ENCODE data around the gene SEMA6A. TPM values are rescaled to one million over a fixed set of nuclear protein-coding genes. Genes with fewer than 3 reads are reported as not detected.

SEMA6A gene
- total and polyA plus RNA-seq, 2 experiments from 2014 or later = 233 to 400 TPM

- H4K20me1 ChIP-seq (replicated peaks; ENCODE audit: insufficient read depth) = peaks cover 12% of the 10 kb centered on the region; the same call in 1 of the 2 replicates
- no peaks in the 10 kb centered on the region for H3K27me3 ChIP-seq (ENCODE audit: insufficient read depth)
- H2AFZ ChIP-seq = no peak overlapping the region
- 0 out of 2 replicates have a peak, but pooled peaks have one; percentile 13 for TF ChIP-seq POLR2AphosphoS5 (IDR thresholded peaks at IDR 0.05; ENCODE audit: low read depth)
- TF ChIP-seq CTCF (conservative IDR thresholded peaks at IDR 0.05; ENCODE audit: low read depth in 2 of 2) = no peak
- TF ChIP-seq EZH2phosphoT487 (IDR thresholded peaks at IDR 0.05; ENCODE audit: unreplicated experiment) = no peak
- H3K4me1 ChIP-seq (ENCODE audit: insufficient read depth) = peaks cover 74% of the 10 kb centered on the region
- peaks cover 82% of the 10 kb centered on the region for H3K4me1 Mint-ChIP-seq
- DNase-seq (ENCODE audit: low spot score) (no peak), ATAC-seq (no peak)
- H3K36me3 Mint-ChIP-seq (ENCODE audit: low read depth) = peaks cover 50% of the 10 kb centered on the region
- peak overlapping the region; percentile 86 for H3K27ac Mint-ChIP-seq
- H3K4me3 Mint-ChIP-seq = peak overlapping the region; percentile 34; the same call in 2 of the 3 replicates
- peaks cover 28% of the 10 kb centered on the region for H3K36me3 ChIP-seq (ENCODE audit: insufficient read depth)
- H3K79me2 ChIP-seq (replicated peaks; ENCODE audit: insufficient read depth) = peaks cover 10% of the 10 kb centered on the region; the same call in 1 of the 2 replicates
- peak overlapping the region; percentile 40; the same call in 1 of the 2 replicates for H3K27ac ChIP-seq (ENCODE audit: low read depth)
- peaks cover 27% of the 10 kb centered on the region for H3K27me3 Mint-ChIP-seq (ENCODE audit: insufficient read depth, low read depth, poor library complexity)
- H3F3A ChIP-seq (replicated peaks; ENCODE audit: low read depth) = 0 out of 2 replicates have a peak, but pooled peaks cover 9% of the 10 kb centered on the region
- H3K9me3 Mint-ChIP-seq = peaks cover 5% of the 10 kb centered on the region; the same call in 2 of the 3 replicates
- peak overlapping the region; percentile 56 for H3K4me2 ChIP-seq
- H3K9me2 ChIP-seq (ENCODE audit: insufficient read depth) = no peaks in the 10 kb centered on the region
- no peak overlapping the region for H3K4me3 ChIP-seq
Observed at GRCh38 chr5:116449458-116449857, 125.2 kb downstream of the SEMA6A start.

- Mint-ChIP-seq H3K4me3 (peak overlapping the region; percentile 34; the same call in 2 of the 3 replicates), H3K27ac (peak overlapping the region; percentile 86)
Observed at GRCh38 chr5:116448870-116449427, 125.7 kb downstream of the SEMA6A start.

GRCh38 chr5:116448450-116448849 lies 126.2 kb downstream of the SEMA6A start:
- Histone ChIP-seq H3K4me3 (no peak overlapping the region), H3F3A (replicated peaks; ENCODE audit: low read depth) (0 out of 2 replicates have a peak, but pooled peaks cover 9% of the 10 kb centered on the region), H3K27me3 (ENCODE audit: insufficient read depth) (no peaks in the 10 kb centered on the region), H3K4me1 (ENCODE audit: insufficient read depth) (peaks cover 74% of the 10 kb centered on the region), H3K4me2 (no peak overlapping the region), H4K20me1 (replicated peaks; ENCODE audit: insufficient read depth) (peaks cover 12% of the 10 kb centered on the region; the same call in 1 of the 2 replicates), H3K9me2 (ENCODE audit: insufficient read depth) (no peaks in the 10 kb centered on the region), H3K36me3 (ENCODE audit: insufficient read depth) (peaks cover 25% of the 10 kb centered on the region), H2AFZ (no peak overlapping the region), H3K79me2 (replicated peaks; ENCODE audit: insufficient read depth) (peaks cover 10% of the 10 kb centered on the region; the same call in 1 of the 2 replicates), H3K27ac (ENCODE audit: low read depth) (no peak overlapping the region)
- peak overlapping the region; percentile 51; the same call in 1 of the 2 replicates for H3K27ac Mint-ChIP-seq
- peaks cover 81% of the 10 kb centered on the region for H3K4me1 Mint-ChIP-seq
- H3K36me3 Mint-ChIP-seq (ENCODE audit: low read depth) = peaks cover 50% of the 10 kb centered on the region
- TF ChIP-seq CTCF (conservative IDR thresholded peaks at IDR 0.05; ENCODE audit: low read depth in 2 of 2) (peak; percentile 13 to 41; a peak in 3 of 4 replicates), EZH2 (IDR thresholded peaks at IDR 0.05; ENCODE audit: low read depth, unreplicated experiment) (no peak)
- H3K4me3 Mint-ChIP-seq = no peak overlapping the region
- ATAC-seq (no peak), DNase-seq (ENCODE audit: low spot score) (no peak)
- peaks cover 5% of the 10 kb centered on the region; the same call in 2 of the 3 replicates for H3K9me3 Mint-ChIP-seq
- peaks cover 32% of the 10 kb centered on the region for H3K27me3 Mint-ChIP-seq (ENCODE audit: insufficient read depth, low read depth, poor library complexity)

More at GRCh38 chr5:116448870-116449427, 125.7 kb downstream of the SEMA6A start:
- DNase-seq (ENCODE audit: low spot score) (no peak), ATAC-seq (no peak)
- Histone ChIP-seq H3F3A (replicated peaks; ENCODE audit: low read depth) (0 out of 2 replicates have a peak, but pooled peaks cover 9% of the 10 kb centered on the region), H2AFZ (no peak overlapping the region), H3K27me3 (ENCODE audit: insufficient read depth) (no peaks in the 10 kb centered on the region), H3K4me1 (ENCODE audit: insufficient read depth) (peaks cover 74% of the 10 kb centered on the region), H3K9me2 (ENCODE audit: insufficient read depth) (no peaks in the 10 kb centered on the region), H3K79me2 (replicated peaks; ENCODE audit: insufficient read depth) (peaks cover 10% of the 10 kb centered on the region; the same call in 1 of the 2 replicates), H3K4me2 (no peak overlapping the region; the same call in 1 of the 2 replicates), H4K20me1 (replicated peaks; ENCODE audit: insufficient read depth) (peaks cover 12% of the 10 kb centered on the region; the same call in 1 of the 2 replicates), H3K27ac (ENCODE audit: low read depth) (0 out of 2 replicates have a peak overlapping the region, but pooled peaks have one; percentile 40), H3K4me3 (no peak overlapping the region), H3K36me3 (ENCODE audit: insufficient read depth) (peaks cover 25% of the 10 kb centered on the region)
- H3K4me1 Mint-ChIP-seq = peaks cover 81% of the 10 kb centered on the region
- peaks cover 50% of the 10 kb centered on the region for H3K36me3 Mint-ChIP-seq (ENCODE audit: low read depth)
- H3K27me3 Mint-ChIP-seq (ENCODE audit: insufficient read depth, low read depth, poor library complexity) = peaks cover 29% of the 10 kb centered on the region
- TF ChIP-seq POLR2AphosphoS5 (IDR thresholded peaks at IDR 0.05; ENCODE audit: low read depth) = 0 out of 2 replicates have a peak, but pooled peaks have one; percentile 12
- no peak for TF ChIP-seq EZH2phosphoT487 (IDR thresholded peaks at IDR 0.05; ENCODE audit: unreplicated experiment)
- H3K9me3 Mint-ChIP-seq = peaks cover 5% of the 10 kb centered on the region; the same call in 2 of the 3 replicates

Data from GM23338 (cell line).